Inflammatory macrophage treated with lipopolysaccharide for 1 hour (primary cell): ENCODE results near the gene PLCH1.
A peak's percentile ranks its signal among the peaks of the same experiment; 100 is the strongest.
"Not testable (repeated sequence)": the region's sequence is repeated elsewhere in the genome, so short reads cannot be mapped to it uniquely, and the experiment has no call there.

Experiments
- DNase-seq, 2 donors: peaks; one replicate each; pipeline ENCODE4 v3.0.0-alpha.2; 2020 to 2022

The PLCH1 gene

GRCh38 chr3:155411500-155412223 is 333.2 kb downstream of the PLCH1 start:
- DNase-seq: no peak

- DNase-seq: no peak
Measured at GRCh38 chr3:155409336-155409735, 335.5 kb downstream of the PLCH1 start.

GRCh38 chr3:155407971-155408370 is 336.9 kb downstream of the PLCH1 start:
- no peak for DNase-seq

- no peak for DNase-seq
Measured at GRCh38 chr3:155407331-155407730, 337.5 kb downstream of the PLCH1 start.

- DNase-seq: no peak
Measured at GRCh38 chr3:155404486-155404885, 340.4 kb downstream of the PLCH1 start.

- DNase-seq: no peak
Measured at GRCh38 chr3:155402656-155403055, 342.2 kb downstream of the PLCH1 start.

- no peak for DNase-seq
Measured at GRCh38 chr3:155398046-155398445, 346.8 kb downstream of the PLCH1 start.

- DNase-seq: not testable (repeated sequence)
Measured at GRCh38 chr3:155394896-155395295, 350.0 kb downstream of the PLCH1 start.

GRCh38 chr3:155394240-155394639 is 350.6 kb downstream of the PLCH1 start:
- no peak for DNase-seq

- no peak for DNase-seq
Measured at GRCh38 chr3:155393316-155393715, 351.6 kb downstream of the PLCH1 start.

GRCh38 chr3:155392138-155392537 is 352.7 kb downstream of the PLCH1 start:
- no peak for DNase-seq

- DNase-seq: no peak
Measured at GRCh38 chr3:155391551-155391958, 353.3 kb downstream of the PLCH1 start.

- no peak for DNase-seq
Measured at GRCh38 chr3:155391104-155391503, 353.8 kb downstream of the PLCH1 start.

- DNase-seq: no peak
Measured at GRCh38 chr3:155390351-155390750, 354.5 kb downstream of the PLCH1 start.

GRCh38 chr3:155388417-155388816 is 356.5 kb downstream of the PLCH1 start:
- no peak for DNase-seq

- DNase-seq: no peak
Measured at GRCh38 chr3:155387571-155387970, 357.3 kb downstream of the PLCH1 start.

GRCh38 chr3:155386919-155387318 is 358.0 kb downstream of the PLCH1 start:
- DNase-seq: no peak

GRCh38 chr3:155385896-155386625 is 358.8 kb downstream of the PLCH1 start:
- DNase-seq: no peak

- peak; percentile 18 to 41 for DNase-seq
Measured at GRCh38 chr3:155382396-155383042, 362.4 kb downstream of the PLCH1 start.

GRCh38 chr3:155377847-155378246 is 367.0 kb downstream of the PLCH1 start:
- no peak for DNase-seq

GRCh38 chr3:155377071-155377470 is 367.8 kb downstream of the PLCH1 start:
- DNase-seq: no peak

GRCh38 chr3:155372281-155372680 is 372.6 kb downstream of the PLCH1 start:
- DNase-seq: no peak

- DNase-seq: no peak
Measured at GRCh38 chr3:155370764-155371503, 373.9 kb downstream of the PLCH1 start.
